ENCODE data around the gene PTCSC3.

The PTCSC3 gene

DNA sequence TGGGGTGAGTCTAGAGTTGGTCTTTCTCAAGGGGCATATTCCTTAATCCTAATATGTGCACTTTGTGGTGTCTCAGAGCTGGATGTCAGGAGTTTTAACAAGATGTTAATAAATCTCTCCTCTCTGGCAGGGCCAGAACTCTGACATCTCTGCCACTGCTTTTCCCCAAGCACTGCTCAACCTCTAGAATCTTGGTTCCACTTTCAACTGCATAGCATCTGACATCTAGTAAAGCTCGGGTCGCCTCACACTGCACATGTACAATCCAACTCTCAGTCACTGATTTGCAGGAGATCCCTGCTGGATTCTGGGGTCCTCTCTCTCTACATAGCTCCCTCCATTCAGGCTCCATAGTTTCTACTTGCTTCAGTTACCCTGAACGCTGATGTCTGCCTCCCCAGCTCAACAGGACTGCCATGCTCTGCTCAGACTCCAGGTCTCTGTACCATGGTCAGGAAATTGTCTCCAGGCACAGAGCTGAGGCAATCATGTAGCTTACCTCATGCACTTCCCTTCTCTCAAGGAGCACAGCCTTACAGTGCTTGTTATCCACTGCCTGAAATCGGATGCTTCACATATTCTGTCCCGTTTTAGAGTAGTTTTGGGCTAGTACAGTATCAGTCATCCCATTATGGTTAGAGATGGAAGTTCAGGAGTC, 1.6 kb downstream of the PTCSC3 start:
- ChIA-PET CTCF (no interaction called here), POLR2A (no interaction called here)
- DNase-seq (ENCODE audit: extremely low spot score), result no peak
- TF ChIP-seq L3MBTL2 (conservative IDR thresholded peaks at IDR 0.05), result no peak
- TF ChIP-seq SP1 (IDR thresholded peaks at IDR 0.05), result no peak
- no peak for TF ChIP-seq BHLHE40 (IDR thresholded peaks at IDR 0.05; ENCODE audit: borderline replicate concordance)
- TF ChIP-seq CTBP1 (IDR thresholded peaks at IDR 0.05; ENCODE audit: borderline replicate concordance), result no peak
- no peak for TF ChIP-seq FOXM1 (IDR thresholded peaks at IDR 0.05; ENCODE audit: borderline replicate concordance)
- no peak for TF ChIP-seq FOXK2 (IDR thresholded peaks at IDR 0.05)
- TF ChIP-seq FOXA1 (IDR thresholded peaks at IDR 0.05), result no peak
- TF ChIP-seq SUZ12 (IDR thresholded peaks at IDR 0.05), result no peak
- no peak for TF ChIP-seq TARDBP (IDR thresholded peaks at IDR 0.05)
- TF ChIP-seq HDGF (IDR thresholded peaks at IDR 0.05; ENCODE audit: borderline replicate concordance), result no peak
- TF ChIP-seq NFRKB (IDR thresholded peaks at IDR 0.05), result no peak
- TF ChIP-seq, protein P1, sequence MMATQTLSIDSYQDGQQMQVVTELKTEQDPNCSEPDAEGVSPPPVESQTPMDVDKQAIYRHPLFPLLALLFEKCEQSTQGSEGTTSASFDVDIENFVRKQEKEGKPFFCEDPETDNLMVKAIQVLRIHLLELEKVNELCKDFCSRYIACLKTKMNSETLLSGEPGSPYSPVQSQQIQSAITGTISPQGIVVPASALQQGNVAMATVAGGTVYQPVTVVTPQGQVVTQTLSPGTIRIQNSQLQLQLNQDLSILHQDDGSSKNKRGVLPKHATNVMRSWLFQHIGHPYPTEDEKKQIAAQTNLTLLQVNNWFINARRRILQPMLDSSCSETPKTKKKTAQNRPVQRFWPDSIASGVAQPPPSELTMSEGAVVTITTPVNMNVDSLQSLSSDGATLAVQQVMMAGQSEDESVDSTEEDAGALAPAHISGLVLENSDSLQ (IDR thresholded peaks at IDR 0.05), result no peak

DNA sequence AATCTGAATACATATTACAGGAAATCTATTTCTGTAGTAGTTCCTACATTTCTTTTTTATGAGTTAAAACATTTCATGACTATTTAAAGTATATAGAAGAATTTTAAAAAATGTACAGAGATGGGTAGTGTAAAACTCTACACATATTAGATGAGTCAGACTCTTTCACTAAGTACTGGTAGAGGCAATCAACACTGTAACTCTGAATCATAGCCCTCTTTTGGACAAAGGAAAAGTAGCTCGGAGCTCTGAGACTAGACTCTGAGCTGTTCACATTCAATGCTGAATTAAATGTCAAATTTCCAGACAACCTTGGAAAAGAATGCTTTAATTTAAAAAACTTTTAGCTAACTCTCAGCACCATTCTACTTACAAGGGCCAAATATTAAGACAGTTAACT, 3.4 kb downstream of the PTCSC3 start:
- no peak for TF ChIP-seq TARDBP (IDR thresholded peaks at IDR 0.05)
- no peak for TF ChIP-seq SP1 (IDR thresholded peaks at IDR 0.05)
- no peak for TF ChIP-seq NFRKB (IDR thresholded peaks at IDR 0.05)
- TF ChIP-seq FOXA1 (IDR thresholded peaks at IDR 0.05), result no peak
- no peak for TF ChIP-seq SUZ12 (IDR thresholded peaks at IDR 0.05)
- TF ChIP-seq L3MBTL2 (conservative IDR thresholded peaks at IDR 0.05), result no peak
- TF ChIP-seq HDGF (IDR thresholded peaks at IDR 0.05; ENCODE audit: borderline replicate concordance), result no peak
- no peak for TF ChIP-seq ELF4 (IDR thresholded peaks at IDR 0.05)
- no peak for TF ChIP-seq LEF1 (IDR thresholded peaks at IDR 0.05; ENCODE audit: borderline replicate concordance)
- no peak for TF ChIP-seq ZNF384 (IDR thresholded peaks at IDR 0.05)
- no peak for TF ChIP-seq BHLHE40 (IDR thresholded peaks at IDR 0.05; ENCODE audit: borderline replicate concordance)
- no peak for TF ChIP-seq CTBP1 (IDR thresholded peaks at IDR 0.05; ENCODE audit: borderline replicate concordance)
- no peak for TF ChIP-seq ARNT (IDR thresholded peaks at IDR 0.05)
- TF ChIP-seq, protein P1 (IDR thresholded peaks at IDR 0.05), result no peak
- no peak for TF ChIP-seq FOXK2 (IDR thresholded peaks at IDR 0.05)
- no peak for TF ChIP-seq FOXM1 (IDR thresholded peaks at IDR 0.05; ENCODE audit: borderline replicate concordance)
- ChIA-PET CTCF (no interaction called here), POLR2A (no interaction called here)
- no peak for DNase-seq (ENCODE audit: extremely low spot score)

DNA sequence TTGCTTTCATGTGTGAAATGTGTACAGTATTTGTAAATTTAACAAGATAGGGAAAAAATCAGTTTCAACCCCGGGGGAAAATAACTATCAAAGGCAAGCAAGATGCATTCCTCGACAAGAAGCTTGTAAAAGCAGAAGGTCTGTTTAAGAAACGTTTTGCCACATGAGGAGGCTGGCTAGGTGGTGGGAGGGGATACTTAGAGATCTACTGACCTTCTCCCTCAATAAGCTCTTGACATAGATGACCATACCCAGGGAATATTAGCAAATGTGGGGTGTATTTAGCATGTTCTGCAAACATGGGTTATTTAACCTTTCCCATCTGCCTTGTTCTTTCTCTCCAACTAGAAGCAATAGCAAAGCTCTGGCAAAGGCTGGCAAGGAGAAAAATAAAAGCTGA, 4.9 kb downstream of the PTCSC3 start:
- CTCF ChIA-PET, result no interaction called here
- TF ChIP-seq ARNT (IDR thresholded peaks at IDR 0.05) (no peak), ZNF384 (IDR thresholded peaks at IDR 0.05) (no peak), SUZ12 (IDR thresholded peaks at IDR 0.05) (no peak), FOXA1 (IDR thresholded peaks at IDR 0.05) (no peak), NFRKB (IDR thresholded peaks at IDR 0.05) (no peak), TARDBP (IDR thresholded peaks at IDR 0.05) (no peak)
- DNase-seq (ENCODE audit: extremely low spot score), result no peak
- POLR2A ChIA-PET, result no interaction called here

DNA sequence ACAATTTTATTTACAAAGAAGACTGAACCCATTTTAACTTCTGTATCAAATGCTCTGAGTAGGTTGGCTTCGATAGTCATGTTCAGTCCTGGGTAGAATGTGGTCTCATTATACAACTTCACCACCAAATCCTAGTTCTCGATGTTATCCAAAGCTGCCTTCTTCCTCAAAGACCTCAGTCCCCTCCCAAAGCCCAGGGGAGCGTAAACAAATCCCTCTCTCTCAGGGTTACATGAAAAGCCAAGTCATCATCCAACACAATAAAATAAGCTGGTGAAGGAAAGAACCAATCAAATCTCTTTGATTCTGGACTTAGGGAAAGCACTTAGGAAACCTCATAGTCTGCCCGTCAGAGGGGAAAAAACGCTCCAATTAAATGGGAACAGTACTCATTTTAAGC, 9.1 kb downstream of the PTCSC3 start:
- no peak for DNase-seq (ENCODE audit: extremely low spot score)
- POLR2A ChIA-PET, result no interaction called here

DNA sequence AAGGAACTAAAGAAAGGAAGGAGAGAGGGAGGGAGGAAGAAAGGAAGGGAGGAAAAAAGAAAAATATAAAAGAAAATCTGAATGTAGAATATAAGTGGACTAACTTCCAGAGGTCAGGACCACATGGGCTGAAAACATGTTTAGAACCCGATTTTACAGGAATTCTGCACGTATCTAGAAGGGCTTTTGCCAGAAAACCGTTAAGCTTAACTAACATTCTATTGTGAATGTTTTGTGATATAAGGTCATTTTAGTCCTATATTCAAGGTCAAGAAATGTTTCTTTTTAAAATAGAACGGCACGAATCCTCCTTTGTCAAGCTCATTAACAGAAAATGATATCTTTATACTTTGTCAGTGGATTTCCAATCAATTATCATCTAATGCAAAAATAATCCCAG, 13.1 kb downstream of the PTCSC3 start:
- ChIA-PET CTCF (interaction anchor here (0.6 kb wide), 1 partner anchor 362 kb away, joined by 4 read pairs; no protein-coding TSS in a partner anchor), POLR2A (no interaction called here)
- DNase-seq (ENCODE audit: extremely low spot score), result no peak
- no peak for TF ChIP-seq BHLHE40 (IDR thresholded peaks at IDR 0.05; ENCODE audit: borderline replicate concordance)
- no peak for TF ChIP-seq ELF4 (IDR thresholded peaks at IDR 0.05)
- TF ChIP-seq TARDBP (IDR thresholded peaks at IDR 0.05), result no peak

More for the DNA sequence above, 9.1 kb downstream of the PTCSC3 start:
- no peak for TF ChIP-seq FOXM1 (IDR thresholded peaks at IDR 0.05; ENCODE audit: borderline replicate concordance)
- no peak for TF ChIP-seq FOXA1 (IDR thresholded peaks at IDR 0.05)
- no peak for TF ChIP-seq ELF4 (IDR thresholded peaks at IDR 0.05)
- TF ChIP-seq SUZ12 (IDR thresholded peaks at IDR 0.05), result no peak
- no peak for TF ChIP-seq L3MBTL2 (conservative IDR thresholded peaks at IDR 0.05)
- no peak for TF ChIP-seq NFRKB (IDR thresholded peaks at IDR 0.05)
- TF ChIP-seq HDGF (IDR thresholded peaks at IDR 0.05; ENCODE audit: borderline replicate concordance), result no peak
- no peak for TF ChIP-seq SP1 (IDR thresholded peaks at IDR 0.05)
- no peak for TF ChIP-seq BHLHE40 (IDR thresholded peaks at IDR 0.05; ENCODE audit: borderline replicate concordance)
- TF ChIP-seq, protein P1 (IDR thresholded peaks at IDR 0.05), result no peak
- CTCF ChIA-PET, result interaction anchor here (0.6 kb wide), 1 partner anchor 50 kb away, joined by 3 read pairs; no protein-coding TSS in a partner anchor

DNA sequence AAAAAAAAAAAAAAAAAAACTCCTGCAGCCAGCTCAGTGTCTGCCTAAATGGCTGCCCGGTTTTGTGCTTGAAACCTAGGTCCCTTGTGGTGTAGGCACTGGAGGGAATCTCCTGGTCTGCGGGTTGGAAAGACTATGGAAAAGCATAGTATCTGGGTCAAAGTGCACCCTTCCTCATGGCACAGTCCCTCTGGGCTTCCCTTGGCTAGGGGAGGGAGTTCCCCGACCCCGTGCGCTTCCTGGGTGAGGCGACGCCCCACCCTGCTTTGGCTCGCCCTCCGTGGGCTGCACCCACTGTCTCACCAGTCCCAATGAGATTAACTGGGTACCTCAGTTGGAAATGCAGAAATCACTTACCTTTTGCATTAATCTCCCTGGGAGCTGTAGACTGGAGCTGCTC, 14.3 kb downstream of the PTCSC3 start:
- ChIA-PET POLR2A (no interaction called here), CTCF (no interaction called here)

More for the DNA sequence above, 14.3 kb downstream of the PTCSC3 start:
- TF ChIP-seq FOXK2 (IDR thresholded peaks at IDR 0.05), result no peak
- TF ChIP-seq CTBP1 (IDR thresholded peaks at IDR 0.05; ENCODE audit: borderline replicate concordance), result no peak
- no peak for TF ChIP-seq L3MBTL2 (conservative IDR thresholded peaks at IDR 0.05)
- TF ChIP-seq ZNF384 (IDR thresholded peaks at IDR 0.05), result no peak
- TF ChIP-seq SP1 (IDR thresholded peaks at IDR 0.05), result no peak
- TF ChIP-seq TARDBP (IDR thresholded peaks at IDR 0.05), result no peak
- no peak for TF ChIP-seq NFRKB (IDR thresholded peaks at IDR 0.05)
- DNase-seq (ENCODE audit: extremely low spot score), result no peak

Data from HEK293T (cell line).